Activated CD8-positive, alpha-beta memory T cell treated with anti-CD3 and anti-CD28 coated beads for 4 hours (primary cell): ENCODE results near the gene EYS.

ENCODE experiments used
- DNase-seq, 2 donors: peaks; one replicate each; pipeline ENCODE4 v3.0.0-alpha.2; 2020; ENCODE audit warnings: low read depth in 2 of 2

EYS gene

GRCh38 chr6:63674635-63675034, 2032.4 kb downstream of the EYS start:
- DNase-seq = no peak

DNA sequence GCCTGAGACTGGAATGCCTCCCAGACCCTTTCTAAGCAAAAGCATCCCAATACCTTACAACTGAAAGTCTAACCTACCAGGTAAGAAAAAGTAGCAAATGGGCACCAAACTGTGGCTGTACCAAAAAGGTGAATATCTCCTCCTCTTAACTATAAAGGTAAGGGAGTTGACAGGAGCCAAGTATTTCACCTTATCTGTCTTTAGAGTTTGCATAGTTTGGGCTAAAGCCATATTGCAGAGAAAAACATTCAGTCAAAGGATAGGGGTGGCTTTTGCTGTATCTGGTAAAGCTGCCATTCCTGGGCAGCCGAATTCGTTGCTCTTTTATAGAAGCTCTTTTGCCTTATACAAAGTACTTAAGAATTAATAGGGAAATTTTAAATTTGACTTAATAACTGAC, 2033.3 kb downstream of the EYS start:
- DNase-seq = no peak

GRCh38 chr6:63672582-63673129, 2034.4 kb downstream of the EYS start:
- DNase-seq = no peak

- DNase-seq = no peak
Measured at GRCh38 chr6:63671098-63671754, 2035.8 kb downstream of the EYS start.
